GM18508 (cell line): Measurements from ENCODE around the gene HIRA.
"Not testable (repeated sequence)": the region's sequence is repeated elsewhere in the genome, so short reads cannot be mapped to it uniquely, and the experiment has no call there.

Experiments
- ATAC-seq: cut with Tn5 transposase; IDR thresholded peaks from one replicate; pipeline ENCODE4 v1.9.1; 2021; ENCODE audit warnings: moderate number of reproducible peaks; ENCODE audit not compliant: insufficient read depth, unreplicated experiment

HIRA gene

DNA sequence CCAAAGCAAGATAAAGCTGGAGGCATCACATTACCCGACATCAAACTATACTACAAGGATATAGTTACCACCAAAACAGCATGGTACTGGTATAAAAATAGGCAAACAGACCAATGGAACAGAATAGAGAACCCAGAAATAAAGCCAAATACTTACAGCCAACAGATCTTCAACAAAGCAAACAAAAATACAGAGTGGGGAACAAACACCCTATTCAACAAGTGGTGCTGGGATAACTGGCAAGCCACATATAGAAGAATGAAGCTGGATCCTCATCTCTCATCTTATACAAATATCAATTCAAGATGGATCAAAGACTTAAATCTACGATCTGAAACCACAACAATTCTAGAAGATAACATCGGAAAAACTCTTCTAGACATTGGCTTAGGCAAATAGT, 90.0 kb downstream of the HIRA start:
- ATAC-seq, result no peak

DNA sequence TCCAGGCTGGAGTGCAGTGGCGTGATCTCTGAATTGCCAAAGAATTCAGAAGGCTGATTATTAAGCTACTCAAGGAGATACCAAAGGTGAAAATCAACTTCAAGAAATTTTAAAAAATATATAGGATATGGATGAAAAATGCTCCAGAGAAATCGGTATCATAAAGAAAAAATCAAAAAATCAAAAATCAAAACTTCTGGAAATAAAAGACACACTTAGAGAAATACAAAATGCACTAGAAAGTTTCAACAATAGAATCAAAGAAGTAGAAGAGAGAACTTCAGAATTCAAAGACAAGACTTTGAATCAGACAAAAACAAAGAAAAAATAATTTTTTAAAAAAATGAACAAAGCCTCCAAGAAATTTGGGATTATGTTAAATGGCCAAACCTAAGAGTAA, 94.4 kb downstream of the HIRA start:
- ATAC-seq, result no peak

DNA sequence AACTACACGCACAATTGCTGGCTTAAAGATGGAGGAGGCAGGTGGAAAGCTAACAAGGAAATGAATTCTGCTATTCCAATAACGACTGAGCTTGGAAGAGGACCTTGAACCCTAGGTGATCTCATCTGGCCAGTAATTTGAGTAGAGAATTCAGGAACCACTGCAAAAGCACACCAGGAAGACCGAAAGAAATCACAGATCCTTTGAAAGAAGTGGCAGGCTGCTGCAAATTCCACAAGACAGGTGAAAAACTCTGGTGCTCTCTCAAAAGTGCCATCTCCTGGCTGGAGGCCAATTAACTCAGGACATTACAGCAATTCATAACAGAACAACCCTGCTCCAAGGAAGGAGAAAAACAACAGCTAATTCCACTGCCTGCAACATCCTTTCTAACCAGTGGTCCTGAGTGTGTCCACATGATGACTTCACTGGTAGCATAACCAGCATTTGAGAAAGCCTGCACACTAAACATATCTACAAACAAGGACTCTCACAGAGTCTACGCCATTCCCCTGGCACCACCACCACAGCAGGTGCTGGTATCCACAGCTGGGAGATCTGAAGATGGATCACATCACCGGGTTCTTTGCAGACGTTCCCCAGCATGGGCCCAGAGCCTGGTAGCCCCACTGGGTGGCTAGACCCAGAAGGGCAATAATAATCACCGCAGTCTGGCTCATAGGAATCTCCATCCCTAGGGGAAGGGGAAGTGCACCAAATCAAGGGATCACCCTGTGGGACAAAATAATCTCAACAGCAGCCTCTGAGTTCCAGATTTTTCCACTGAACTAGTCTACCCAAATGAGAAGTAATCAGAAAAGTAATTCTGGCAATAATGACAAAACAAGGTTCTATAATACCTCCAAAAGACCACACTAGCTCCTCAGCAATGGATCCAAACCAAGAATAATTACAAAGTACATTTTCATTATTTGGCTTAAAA, 95.1 kb downstream of the HIRA start:
- no peak for ATAC-seq

DNA sequence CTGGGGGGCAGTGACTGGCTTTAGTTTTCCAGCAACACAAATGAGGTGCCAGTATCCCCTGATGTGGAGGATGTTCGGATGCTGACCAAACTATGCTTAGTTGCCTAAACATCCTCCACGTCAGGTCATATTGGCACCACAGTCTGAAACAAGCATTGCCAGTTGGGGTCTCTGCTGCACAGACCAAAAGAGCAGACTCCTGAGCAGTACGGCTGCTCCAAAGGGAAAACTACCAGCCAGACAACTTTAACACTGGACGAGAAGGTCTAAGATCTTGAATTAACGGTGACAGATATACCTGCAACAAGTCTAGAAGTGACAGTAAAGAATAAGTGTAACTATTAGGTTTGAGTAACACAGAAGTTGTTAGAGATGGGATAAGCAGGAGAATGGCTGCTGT, 99.6 kb downstream of the HIRA start:
- no peak for ATAC-seq

DNA sequence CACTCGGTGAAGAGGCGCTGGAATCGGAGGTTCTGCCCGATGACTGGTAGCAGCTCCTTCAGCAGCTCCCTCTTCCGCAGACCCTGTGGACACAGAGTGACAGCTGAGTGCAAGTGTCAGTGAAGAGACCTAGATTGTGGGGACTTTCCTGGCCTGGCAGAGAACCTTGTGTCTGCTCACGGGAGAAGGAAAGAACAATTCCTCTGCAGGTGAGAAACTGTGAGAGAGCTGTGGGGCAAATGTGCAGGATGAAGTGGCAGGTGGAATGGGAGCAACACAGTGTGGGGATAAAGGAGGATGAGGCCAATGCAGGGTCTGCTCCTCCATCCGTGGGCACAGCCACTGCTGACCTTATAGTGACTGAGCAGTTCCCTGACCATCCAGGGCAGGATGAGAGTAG, 100.1 kb downstream of the HIRA start:
- no peak for ATAC-seq

DNA sequence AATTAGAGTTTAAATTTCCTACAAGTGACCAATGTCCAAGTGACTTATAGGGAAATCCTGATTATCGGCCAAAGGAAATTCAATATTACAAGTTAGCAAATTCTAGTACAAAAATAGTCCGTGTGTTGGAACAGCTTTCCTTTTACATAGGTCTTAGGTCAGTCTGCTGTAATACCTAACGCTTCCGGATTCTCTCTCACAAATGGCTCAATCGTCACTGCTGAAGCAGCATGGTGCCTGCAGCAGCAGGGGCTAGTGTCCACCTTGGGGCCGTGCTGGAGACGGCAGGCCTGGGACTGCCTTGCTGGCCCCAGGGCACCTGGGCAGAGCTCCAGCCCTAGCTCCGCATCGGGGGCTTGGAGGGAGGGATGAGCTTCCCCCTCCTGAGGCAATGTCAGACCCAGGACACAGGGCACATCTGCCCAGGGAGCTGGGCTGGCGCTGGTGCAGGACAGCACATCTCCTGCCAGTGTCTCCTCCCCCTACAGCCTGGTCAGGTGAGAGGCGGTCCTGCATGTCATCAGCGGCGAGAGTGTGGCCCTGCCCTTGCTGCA, 100.6 kb downstream of the HIRA start:
- no peak for ATAC-seq

DNA sequence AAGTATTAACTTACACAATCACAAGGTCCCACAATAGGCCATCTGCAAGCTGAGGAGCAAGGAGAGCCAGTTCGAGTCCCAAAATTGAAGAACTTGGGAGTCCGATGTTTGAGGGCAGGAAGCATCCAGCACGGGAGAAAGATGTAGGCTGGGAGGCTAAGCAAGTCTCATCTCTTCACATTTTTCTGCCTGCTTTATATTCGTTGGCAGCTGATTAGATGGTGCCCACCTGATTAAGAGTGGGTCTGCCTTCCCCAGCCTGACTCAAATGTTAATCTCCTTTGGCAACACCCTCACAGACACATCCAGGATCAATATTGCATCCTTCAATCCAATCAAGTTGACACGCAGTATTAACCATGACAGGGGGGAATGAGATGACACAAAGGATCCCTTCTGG, 101.3 kb downstream of the HIRA start:
- not testable (repeated sequence) for ATAC-seq

DNA sequence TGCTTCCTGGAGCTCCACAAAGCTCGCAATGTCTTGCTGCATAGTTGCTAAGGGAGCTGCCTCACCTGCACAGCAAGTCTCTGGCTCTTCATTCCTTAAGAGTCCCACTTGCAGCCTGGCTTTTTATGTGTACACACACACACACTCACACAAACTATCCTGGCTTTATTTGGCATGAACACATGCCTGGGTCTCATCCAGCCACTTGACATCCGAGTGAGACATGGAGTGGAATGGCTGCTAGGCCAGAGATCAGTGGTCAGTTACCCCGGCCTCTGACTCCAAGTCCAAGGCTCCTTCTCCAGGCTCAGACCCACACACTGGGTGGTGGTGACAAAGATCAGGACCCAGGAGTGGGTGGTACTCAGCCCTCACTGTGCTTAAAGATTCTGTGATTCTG, 102.1 kb downstream of the HIRA start:
- no peak for ATAC-seq

DNA sequence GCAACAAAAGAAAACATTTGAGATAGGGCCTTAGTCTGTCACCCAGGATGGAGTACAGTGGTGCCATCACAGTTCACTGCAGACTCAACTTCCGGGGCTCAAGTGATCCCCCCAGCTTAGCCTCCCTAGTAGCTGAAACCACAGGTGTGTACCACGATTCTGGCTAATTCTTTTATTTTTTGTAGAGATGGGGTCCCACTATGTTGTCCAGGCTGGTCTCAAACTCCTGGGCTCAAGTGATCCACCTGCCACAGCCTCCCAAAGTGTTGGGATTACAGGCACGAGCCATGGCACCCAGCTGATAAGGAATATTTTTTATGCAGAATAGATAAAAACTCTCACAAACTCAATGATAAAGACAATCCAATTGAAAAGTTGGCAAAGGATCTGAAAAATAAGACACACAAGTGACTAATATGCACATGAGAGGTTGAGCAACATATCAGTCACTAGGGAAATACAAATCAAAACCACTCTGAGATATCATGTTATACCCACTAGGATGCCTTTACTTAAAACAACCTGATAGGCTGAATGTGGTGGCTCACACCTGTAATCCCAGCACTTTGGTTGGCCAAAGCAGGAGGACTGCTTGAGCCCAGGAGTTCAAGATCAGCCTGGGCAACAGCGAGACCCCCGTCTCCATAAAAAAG, 106.1 kb downstream of the HIRA start:
- no peak for ATAC-seq

DNA sequence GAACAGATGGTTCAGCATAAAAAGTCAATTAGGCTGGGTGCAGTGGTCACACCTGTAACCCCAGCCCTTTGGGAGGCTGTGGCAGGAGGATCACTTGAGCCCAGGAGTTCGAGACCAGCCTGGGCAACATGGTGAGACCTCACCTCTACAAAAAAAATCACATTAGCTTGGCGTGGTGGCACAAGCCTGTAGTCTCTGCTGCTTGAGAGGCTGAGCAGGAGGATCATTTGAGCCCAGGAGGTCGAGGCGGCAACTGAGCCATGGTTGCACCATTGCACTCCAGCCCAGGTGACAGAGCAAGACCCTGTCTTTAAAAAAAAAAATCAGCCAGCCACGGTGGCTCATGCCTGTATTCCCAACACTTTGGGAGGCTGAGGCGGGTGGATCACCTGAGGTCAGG, 108.1 kb downstream of the HIRA start:
- not testable (repeated sequence) for ATAC-seq

DNA sequence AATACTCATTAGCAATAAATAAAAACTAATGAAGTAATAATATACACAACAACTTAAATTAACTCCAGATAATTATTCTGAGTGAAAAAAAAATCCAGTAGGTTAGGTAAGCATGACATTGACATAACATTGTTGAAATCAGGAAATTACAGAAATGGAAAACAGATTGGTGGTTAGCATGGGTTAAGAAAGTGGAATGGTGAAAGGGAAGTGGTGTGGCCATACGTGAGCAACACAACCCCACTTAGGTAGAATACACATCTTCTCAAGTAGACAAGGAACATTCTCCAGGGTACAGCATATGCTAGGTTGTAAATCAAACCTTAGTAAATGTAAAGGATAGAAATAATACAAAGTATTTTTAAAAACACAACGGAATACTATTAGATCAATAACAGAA, 109.8 kb downstream of the HIRA start:
- no peak for ATAC-seq

DNA sequence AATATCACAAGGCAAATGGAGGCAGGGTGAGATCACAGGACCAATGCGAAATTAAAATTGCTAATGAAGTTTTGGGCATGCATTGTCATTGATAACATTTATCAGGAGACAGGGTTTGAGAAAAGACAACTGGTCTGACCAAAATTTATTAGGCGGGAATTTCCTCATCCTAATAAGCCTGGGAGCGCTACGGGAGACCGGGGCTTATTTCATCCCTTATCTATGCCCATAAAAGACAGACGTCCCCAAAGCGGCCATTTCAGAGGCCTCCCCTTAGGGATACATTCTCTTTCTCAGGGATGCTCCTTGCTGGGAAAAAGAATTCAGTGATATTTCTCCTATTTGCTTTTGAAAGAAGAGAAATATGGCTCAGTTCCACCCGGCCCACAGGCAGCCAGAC, 111.4 kb downstream of the HIRA start:
- ATAC-seq, result not testable (repeated sequence)

DNA sequence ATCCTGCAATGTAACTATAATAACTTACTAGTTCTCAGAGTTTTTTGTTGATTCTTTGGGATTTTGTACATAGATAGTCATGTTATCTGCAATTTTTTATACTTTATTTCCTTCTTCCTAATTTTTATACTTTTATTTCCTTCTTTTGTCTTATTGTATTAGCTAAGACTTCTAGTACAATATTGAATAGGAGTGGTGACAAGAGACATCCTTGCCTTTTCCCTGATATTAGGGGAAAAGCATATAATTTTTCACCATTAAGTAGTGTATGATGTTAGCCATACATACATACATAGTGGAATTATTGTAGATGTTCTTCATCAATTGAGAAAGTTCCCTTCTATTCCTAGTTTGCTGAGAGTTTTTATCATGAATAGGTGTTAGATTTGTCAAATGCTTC, 112.3 kb downstream of the HIRA start:
- no peak for ATAC-seq

DNA sequence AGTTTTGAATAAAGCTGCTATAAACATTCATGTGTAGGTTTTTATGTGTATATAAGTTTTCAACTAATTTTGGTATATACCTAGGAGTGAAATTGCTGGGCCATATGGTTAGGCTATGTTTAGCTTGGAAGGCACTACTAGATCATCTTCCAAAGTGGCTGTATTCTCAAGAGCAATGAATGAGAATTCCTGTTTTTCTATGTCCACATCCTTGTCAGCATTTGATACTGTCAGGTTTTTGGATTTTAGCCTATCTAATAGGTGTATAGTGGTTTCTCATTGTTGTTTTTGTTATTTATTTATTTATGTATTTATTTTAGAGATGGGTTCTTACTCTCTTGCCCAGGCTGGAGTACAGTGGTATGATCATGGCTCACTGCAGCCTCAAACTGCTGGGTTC, 113.7 kb downstream of the HIRA start:
- no peak for ATAC-seq

DNA sequence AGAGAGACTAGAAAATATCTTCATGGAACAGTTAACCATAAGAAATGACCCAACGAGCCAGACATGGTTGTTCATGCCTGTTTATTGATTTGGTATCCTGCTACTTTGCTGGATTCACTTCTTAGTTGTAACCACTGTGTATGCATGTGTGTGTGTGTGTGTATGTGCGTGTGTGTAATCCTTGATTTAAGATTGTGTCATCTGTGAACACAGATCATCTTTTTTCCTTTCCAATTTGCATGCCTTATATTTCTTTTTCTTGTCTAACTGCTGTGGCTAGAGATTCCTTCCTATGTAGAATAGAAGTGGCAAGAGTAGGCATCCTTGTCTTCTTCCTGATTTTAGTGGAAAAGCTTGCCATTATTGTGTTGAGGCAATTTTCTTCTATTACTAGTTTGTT, 123.7 kb downstream of the HIRA start:
- ATAC-seq, result no peak

DNA sequence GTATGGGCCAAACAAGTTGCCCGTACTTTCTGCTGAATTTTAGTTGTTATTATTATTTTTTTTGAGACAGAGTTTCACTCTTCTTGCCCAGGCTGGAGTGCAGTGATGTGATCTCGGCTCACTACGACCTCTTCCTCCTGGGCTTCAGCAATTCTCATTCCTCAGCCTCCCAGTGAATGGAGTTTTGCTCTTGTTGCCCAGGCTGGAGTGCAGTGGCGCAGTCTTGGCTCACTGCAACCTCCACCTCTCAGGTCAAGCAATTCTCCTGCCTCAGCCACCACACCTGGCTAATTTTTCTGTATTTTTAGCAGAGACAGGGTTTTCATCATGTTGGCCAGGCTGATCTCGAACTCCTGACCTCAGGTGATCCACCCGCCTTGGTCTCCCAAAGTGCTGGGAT, 125.0 kb downstream of the HIRA start:
- ATAC-seq, result not testable (repeated sequence)

DNA sequence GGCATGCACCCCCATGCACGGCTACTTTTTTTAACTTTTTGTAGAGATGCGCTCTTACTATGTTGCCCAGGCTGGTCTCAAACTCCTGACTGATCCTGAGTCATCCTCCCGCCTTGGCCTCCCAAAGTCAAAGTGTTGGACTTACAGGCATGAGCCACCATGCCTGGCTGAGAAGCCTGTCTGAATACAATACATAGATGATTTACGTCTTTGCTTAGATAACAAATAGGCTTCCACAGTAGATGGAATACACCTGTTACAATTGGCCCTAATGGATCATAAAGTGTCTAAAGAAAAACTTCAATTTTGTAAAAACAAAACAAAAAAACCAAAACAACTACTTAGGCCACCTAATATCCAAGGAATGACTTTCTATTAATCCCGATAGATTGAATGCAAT, 127.0 kb downstream of the HIRA start:
- no peak for ATAC-seq

DNA sequence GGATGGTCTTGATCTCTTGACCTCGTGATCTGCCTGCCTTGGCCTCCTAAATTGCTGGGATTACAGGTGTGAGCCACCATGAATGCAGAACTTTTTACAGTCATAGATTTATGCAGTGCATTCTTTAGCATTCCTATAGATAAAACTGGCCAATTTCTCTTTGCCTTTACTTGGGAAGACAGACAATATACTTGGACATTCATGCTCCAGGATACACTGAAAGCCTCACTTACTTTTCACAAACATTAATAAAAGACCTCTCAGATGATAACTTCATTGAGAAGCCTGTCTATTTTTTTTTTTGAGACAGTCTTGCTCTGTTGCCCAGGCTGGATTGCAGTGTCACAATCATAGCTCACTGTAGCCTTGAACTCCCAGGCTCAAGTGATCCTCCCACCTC, 127.7 kb downstream of the HIRA start:
- no peak for ATAC-seq

DNA sequence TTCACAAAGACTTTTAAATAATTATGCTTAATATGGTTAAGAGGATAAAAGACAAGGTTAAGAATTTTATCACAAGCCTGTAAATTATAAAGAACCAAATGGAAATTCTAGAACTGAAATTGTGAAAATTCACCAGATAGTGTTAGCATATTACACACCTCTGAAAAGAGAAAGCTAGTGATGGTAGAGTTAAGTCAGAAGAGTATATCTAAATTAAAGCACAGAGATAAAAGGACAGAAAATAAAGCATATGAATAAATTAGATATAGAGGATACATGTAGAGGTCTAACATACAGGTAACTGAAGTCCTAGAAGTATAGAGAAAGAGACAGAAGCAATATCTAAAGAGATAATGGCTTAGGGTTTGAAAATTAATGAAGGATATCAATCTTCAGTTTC, 135.8 kb downstream of the HIRA start:
- ATAC-seq, result no peak

DNA sequence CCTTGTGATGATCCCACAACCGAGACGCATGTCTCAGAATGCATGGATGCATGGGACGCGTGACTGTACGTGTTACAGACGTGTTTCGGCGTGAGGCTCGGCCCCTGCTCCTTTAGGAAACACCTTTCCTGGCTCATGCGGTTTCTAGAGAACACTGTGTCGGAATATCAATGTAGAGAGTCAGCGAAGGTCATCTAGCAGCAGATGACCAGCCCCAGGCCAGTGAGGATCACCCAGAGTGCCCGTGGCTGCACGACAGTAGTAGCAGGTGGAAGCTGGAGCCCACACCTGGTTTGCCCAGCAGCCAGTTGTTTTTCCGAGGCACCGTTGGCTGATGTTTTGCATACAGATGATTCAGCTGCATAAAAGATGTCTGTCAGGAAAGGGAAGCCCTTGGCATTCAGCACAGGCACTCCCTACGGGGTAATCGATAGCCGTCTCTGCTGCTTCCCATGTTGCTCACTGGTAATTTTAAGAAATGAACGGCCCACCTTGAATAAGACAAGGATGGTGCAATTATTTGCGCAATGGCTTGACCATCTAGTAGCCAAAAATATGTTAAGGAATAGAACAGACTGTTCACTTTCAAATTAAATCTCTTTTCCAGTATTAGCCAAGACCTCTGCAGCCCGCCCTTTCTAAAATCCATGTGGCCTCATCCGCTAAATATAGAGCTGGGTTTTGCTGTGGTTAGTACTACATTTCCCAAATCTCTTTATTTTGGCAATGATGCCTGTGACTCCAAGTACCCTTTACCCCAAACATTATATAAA, 138.9 kb downstream of the HIRA start:
- ATAC-seq, result no peak
